Ascending aorta (tissue), 2 donors: ENCODE results near the gene RARB. TPM values are rescaled to one million over a fixed set of nuclear protein-coding genes. Genes with fewer than 3 reads are reported as not detected.

Source experiments
- DNase-seq, 2 donors: peaks; one replicate each; pipeline ENCODE4 v3.0.0-alpha.2; 2019; ENCODE audit warnings: low spot score in 2 of 2
- H3K27ac ChIP-seq, 2 donors: fragments of 200-600 bp; sonication (generic); one replicate each; pipeline ENCODE4 v1.5.1; 2016 to 2017; ENCODE audit warnings: mild to moderate bottlenecking in 1 of 2
- H3K27me3 ChIP-seq: fragments of 200-600 bp; sonication (generic); one replicate; pipeline ENCODE4 v1.5.1; 2017
- H3K36me3 ChIP-seq, 2 donors: fragments of 200-600 bp; sonication (generic); one replicate each; pipeline ENCODE4 v1.5.1; 2016
- H3K4me1 ChIP-seq, 2 donors: fragments of 200-600 bp; sonication (generic); one replicate each; pipeline ENCODE4 v1.5.1; 2016 to 2017; ENCODE audit warnings: mild to moderate bottlenecking in 1 of 2
- H3K4me3 ChIP-seq, 2 donors: fragments of 200-600 bp; sonication (generic); one replicate each; pipeline ENCODE4 v1.5.1; 2016 to 2017; ENCODE audit warnings: mild to moderate bottlenecking in 1 of 2
- H3K9me3 ChIP-seq, 2 donors: fragments of 200-600 bp; sonication (generic); one replicate each; pipeline ENCODE4 v1.5.1; 2016
- intact Hi-C: fragments of 100-400 bp; cut with DNase I; formaldehyde crosslinking; loops from one replicate; pipeline ENCODE4 v1.15.1; 2023
- total RNA-seq: library from RNA; depleted of rRNA; stranded (reverse); fragments of >200 nt; gene quantifications from one replicate; pipeline ENCODE4 v1.1.0, GENCODE V29; 2016
- TF ChIP-seq, protein P1 (sequence below), 3 experiments: fragments of 200-600 bp in 2 of 3; fragments of 450-650 bp in 1 of 3; sonication (generic) in 2 of 3; IDR thresholded peaks; one replicate each; pipeline ENCODE4 v1.5.1; 2016 to 2019; ENCODE audit warnings: antibody characterized with exemption in 3 of 3, mild to moderate bottlenecking in 1 of 3, moderate library complexity in 1 of 3

Gene RARB
- total RNA-seq, 1 donor from 2014 or later = 52.7 TPM

- no peak overlapping the region for H3K27ac ChIP-seq
- no peaks in the 10 kb centered on the region for H3K27me3 ChIP-seq
- no peaks in the 10 kb centered on the region for H3K36me3 ChIP-seq
- no peak overlapping the region for H3K4me3 ChIP-seq
- peaks cover 4 to 16% of the 10 kb centered on the region in 2 donors for H3K4me1 ChIP-seq
- no peak for DNase-seq
- H3K9me3 ChIP-seq = no peaks in the 10 kb centered on the region
- TF ChIP-seq, protein P1, sequence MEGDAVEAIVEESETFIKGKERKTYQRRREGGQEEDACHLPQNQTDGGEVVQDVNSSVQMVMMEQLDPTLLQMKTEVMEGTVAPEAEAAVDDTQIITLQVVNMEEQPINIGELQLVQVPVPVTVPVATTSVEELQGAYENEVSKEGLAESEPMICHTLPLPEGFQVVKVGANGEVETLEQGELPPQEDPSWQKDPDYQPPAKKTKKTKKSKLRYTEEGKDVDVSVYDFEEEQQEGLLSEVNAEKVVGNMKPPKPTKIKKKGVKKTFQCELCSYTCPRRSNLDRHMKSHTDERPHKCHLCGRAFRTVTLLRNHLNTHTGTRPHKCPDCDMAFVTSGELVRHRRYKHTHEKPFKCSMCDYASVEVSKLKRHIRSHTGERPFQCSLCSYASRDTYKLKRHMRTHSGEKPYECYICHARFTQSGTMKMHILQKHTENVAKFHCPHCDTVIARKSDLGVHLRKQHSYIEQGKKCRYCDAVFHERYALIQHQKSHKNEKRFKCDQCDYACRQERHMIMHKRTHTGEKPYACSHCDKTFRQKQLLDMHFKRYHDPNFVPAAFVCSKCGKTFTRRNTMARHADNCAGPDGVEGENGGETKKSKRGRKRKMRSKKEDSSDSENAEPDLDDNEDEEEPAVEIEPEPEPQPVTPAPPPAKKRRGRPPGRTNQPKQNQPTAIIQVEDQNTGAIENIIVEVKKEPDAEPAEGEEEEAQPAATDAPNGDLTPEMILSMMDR (IDR thresholded peaks at IDR 0.05) = no peak
- intact Hi-C loops = no loop called here
Measured at GRCh38 chr3:25452740-25453139, 24.7 kb downstream of the RARB start.

GRCh38 chr3:25453619-25454004 lies 25.5 kb downstream of the RARB start:
- H3K9me3 ChIP-seq = no peaks in the 10 kb centered on the region
- DNase-seq = no peak
- TF ChIP-seq, protein P1 (IDR thresholded peaks at IDR 0.05) = no peak
- H3K27me3 ChIP-seq = no peaks in the 10 kb centered on the region
- no peaks in the 10 kb centered on the region for H3K36me3 ChIP-seq
- intact Hi-C loops = no loop called here
- peak overlapping the region; percentile 60 to 64 for H3K27ac ChIP-seq
- peaks cover 4 to 21% of the 10 kb centered on the region in 2 donors for H3K4me1 ChIP-seq
- peak overlapping the region in 1 of 2 donors; percentile 52 for H3K4me3 ChIP-seq

- TF ChIP-seq, protein P1 (IDR thresholded peaks at IDR 0.05) = no peak
- H3K4me1 ChIP-seq = peaks cover 4 to 20% of the 10 kb centered on the region in 2 donors
- H3K9me3 ChIP-seq = no peaks in the 10 kb centered on the region
- H3K36me3 ChIP-seq = no peaks in the 10 kb centered on the region
- H3K27me3 ChIP-seq = no peaks in the 10 kb centered on the region
- intact Hi-C loops = no loop called here
- H3K27ac ChIP-seq = peak overlapping the region; percentile 60 to 64
- H3K4me3 ChIP-seq = peak overlapping the region in 1 of 2 donors; percentile 52
- no peak for DNase-seq
Measured at GRCh38 chr3:25454005-25454927, 26.2 kb downstream of the RARB start.

- no peak for DNase-seq
- peak overlapping the region in 1 of 2 donors; percentile 44 for H3K4me3 ChIP-seq
- H3K9me3 ChIP-seq = no peaks in the 10 kb centered on the region
- H3K36me3 ChIP-seq = no peaks in the 10 kb centered on the region
- H3K27me3 ChIP-seq = no peaks in the 10 kb centered on the region
- TF ChIP-seq, protein P1 (IDR thresholded peaks at IDR 0.05) = no peak
- intact Hi-C loops = no loop called here
- peaks cover 4 to 20% of the 10 kb centered on the region in 2 donors for H3K4me1 ChIP-seq
- peak overlapping the region; percentile 60 to 64 for H3K27ac ChIP-seq
Measured at GRCh38 chr3:25455441-25456132, 27.5 kb downstream of the RARB start.

GRCh38 chr3:25456723-25457670 lies 28.9 kb downstream of the RARB start:
- TF ChIP-seq, protein P1 (IDR thresholded peaks at IDR 0.05) = no peak
- Histone ChIP-seq H3K27me3 (no peaks in the 10 kb centered on the region), H3K4me3 (no peak overlapping the region), H3K36me3 (no peaks in the 10 kb centered on the region), H3K27ac (peak overlapping the region; percentile 50 to 64), H3K4me1 (peaks cover 4 to 20% of the 10 kb centered on the region in 2 donors), H3K9me3 (no peaks in the 10 kb centered on the region)
- intact Hi-C loops = no loop called here
- no peak for DNase-seq
